ENCODE results near the gene HIF3A.

- no peak for TF ChIP-seq CTCF (IDR thresholded peaks at IDR 0.05; ENCODE audit: poor library complexity)
- no peak for TF ChIP-seq EZH2phosphoT487 (IDR thresholded peaks at IDR 0.05; ENCODE audit: low read depth, severe bottlenecking, unreplicated experiment)
Observed at GRCh38 chr19:46306501-46306900, 9.7 kb downstream of the HIF3A start.

All from hepatocyte (in vitro differentiated cells).